Measurements from ENCODE around the gene TP53I11. TPM values are rescaled to one million over a fixed set of nuclear protein-coding genes. Genes with fewer than 3 reads are reported as not detected.
A peak's percentile ranks its signal among the peaks of the same experiment; 100 is the strongest.

Gene TP53I11
- total RNA-seq, 1 donor from 2014 or later = 23.1 TPM

- Histone ChIP-seq H3K9me3 (ENCODE audit: low read depth) (no peaks in the 10 kb centered on the region), H3K9ac (no peak overlapping the region), H3K4me1 (peaks cover 14% of the 10 kb centered on the region), H3K79me2 (ENCODE audit: low read depth) (no peaks in the 10 kb centered on the region), H4K20me1 (ENCODE audit: low read depth) (no peaks in the 10 kb centered on the region), H3K4me2 (no peak overlapping the region), H3K27ac (no peak overlapping the region), H3F3A (ENCODE audit: low read depth) (no peaks in the 10 kb centered on the region), H2AFZ (replicated peaks) (no peak overlapping the region), H3K4me3 (no peak overlapping the region), H3K36me3 (no peaks in the 10 kb centered on the region), H3K27me3 (no peaks in the 10 kb centered on the region)
- Mint-ChIP-seq H3K27me3 (ENCODE audit: insufficient read depth, low read depth) (peaks cover 4% of the 10 kb centered on the region), H3K9me3 (no peaks in the 10 kb centered on the region), H3K36me3 (peaks cover 13% of the 10 kb centered on the region), H3K4me1 (peaks cover 29% of the 10 kb centered on the region), H3K4me3 (no peak overlapping the region), H3K27ac (no peak overlapping the region)
- TF ChIP-seq EZH2phosphoT487 (IDR thresholded peaks at IDR 0.05) (no peak), CTCF (IDR thresholded peaks at IDR 0.05) (no peak), EZH2 (IDR thresholded peaks at IDR 0.05) (no peak)
- DNase-seq (ENCODE audit: low spot score) = no peak
Measured at GRCh38 chr11:44914105-44914504, 36.6 kb downstream of the TP53I11 start.

GRCh38 chr11:44913502-44913901 lies 37.2 kb downstream of the TP53I11 start:
- H3K9me3 ChIP-seq (ENCODE audit: low read depth) = no peaks in the 10 kb centered on the region

GRCh38 chr11:44912270-44912987 lies 38.3 kb downstream of the TP53I11 start:
- H3F3A ChIP-seq (ENCODE audit: low read depth) = no peaks in the 10 kb centered on the region
- H3K9me3 ChIP-seq (ENCODE audit: low read depth) = no peaks in the 10 kb centered on the region
- H3K36me3 ChIP-seq = no peaks in the 10 kb centered on the region
- H3K79me2 ChIP-seq (ENCODE audit: low read depth) = no peaks in the 10 kb centered on the region
- H3K4me1 ChIP-seq = peaks cover 14% of the 10 kb centered on the region
- H3K27ac Mint-ChIP-seq = peak overlapping the region; percentile 98
- H3K9me3 Mint-ChIP-seq = no peaks in the 10 kb centered on the region
- DNase-seq (ENCODE audit: low spot score) = no peak
- H3K9ac ChIP-seq = no peak overlapping the region
- peaks cover 10% of the 10 kb centered on the region for H3K36me3 Mint-ChIP-seq
- H3K27me3 Mint-ChIP-seq (ENCODE audit: insufficient read depth, low read depth) = peaks cover 4% of the 10 kb centered on the region
- TF ChIP-seq EZH2phosphoT487 (IDR thresholded peaks at IDR 0.05) (no peak), EZH2 (IDR thresholded peaks at IDR 0.05) (no peak), CTCF (IDR thresholded peaks at IDR 0.05) (no peak)
- H3K4me2 ChIP-seq = no peak overlapping the region
- H4K20me1 ChIP-seq (ENCODE audit: low read depth) = no peaks in the 10 kb centered on the region
- H3K27me3 ChIP-seq = no peaks in the 10 kb centered on the region
- peak overlapping the region; percentile 53 for H3K4me3 Mint-ChIP-seq
- no peak overlapping the region for H3K4me3 ChIP-seq
- H3K4me1 Mint-ChIP-seq = peaks cover 35% of the 10 kb centered on the region
- no peak overlapping the region for H3K27ac ChIP-seq
- H2AFZ ChIP-seq (replicated peaks) = no peak overlapping the region

More at GRCh38 chr11:44913502-44913901, 37.2 kb downstream of the TP53I11 start:
- no peak overlapping the region for H3K4me3 ChIP-seq
- H3K9me3 Mint-ChIP-seq = no peaks in the 10 kb centered on the region
- H3K27me3 ChIP-seq = no peaks in the 10 kb centered on the region
- DNase-seq (ENCODE audit: low spot score) = no peak
- no peaks in the 10 kb centered on the region for H4K20me1 ChIP-seq (ENCODE audit: low read depth)
- H3K36me3 Mint-ChIP-seq = peaks cover 12% of the 10 kb centered on the region
- no peaks in the 10 kb centered on the region for H3F3A ChIP-seq (ENCODE audit: low read depth)
- no peak for TF ChIP-seq EZH2phosphoT487 (IDR thresholded peaks at IDR 0.05)
- no peak for TF ChIP-seq EZH2 (IDR thresholded peaks at IDR 0.05)
- no peak for TF ChIP-seq CTCF (IDR thresholded peaks at IDR 0.05)
- no peaks in the 10 kb centered on the region for H3K36me3 ChIP-seq
- H3K79me2 ChIP-seq (ENCODE audit: low read depth) = no peaks in the 10 kb centered on the region
- peaks cover 29% of the 10 kb centered on the region for H3K4me1 Mint-ChIP-seq
- H3K27ac Mint-ChIP-seq = no peak overlapping the region
- peaks cover 4% of the 10 kb centered on the region for H3K27me3 Mint-ChIP-seq (ENCODE audit: insufficient read depth, low read depth)
- no peak overlapping the region for H3K4me2 ChIP-seq
- H3K27ac ChIP-seq = no peak overlapping the region
- H2AFZ ChIP-seq (replicated peaks) = no peak overlapping the region
- no peak overlapping the region for H3K9ac ChIP-seq
- peaks cover 14% of the 10 kb centered on the region for H3K4me1 ChIP-seq
- no peak overlapping the region for H3K4me3 Mint-ChIP-seq

Data from neural progenitor cell (in vitro differentiated cells).